OCI-LY3 (cell line): ENCODE measurements around the gene PTTG2.

ENCODE experiments used
- H2AFZ ChIP-seq: fragments of 200-600, 300-600 bp; shearing (Covaris generic); 2 replicates; pipeline ENCODE4 v1.6.0; 2014; ENCODE audit warnings: antibody characterized with exemption, low read depth, low read length
- H3K27ac ChIP-seq: fragments of 200-600, 300-600 bp; sonication (generic); 2 replicates; pipeline ENCODE4 v1.5.1; 2014; ENCODE audit warnings: mild to moderate bottlenecking, low read length, moderate library complexity, mixed read lengths
- H3K27me3 ChIP-seq: fragments of 200-600, 300-600 bp; sonication (generic); 2 replicates; pipeline ENCODE4 v1.6.1; 2014; ENCODE audit warnings: low read depth, low read length, mixed read lengths
- H3K36me3 ChIP-seq: fragments of 200-600, 300-600 bp; sonication (generic); replicated peaks from 2 replicates; pipeline ENCODE3; 2014; ENCODE audit warnings: low read depth, low read length, mixed read lengths
- H3K4me1 ChIP-seq: fragments of 300-600, 200-600 bp; sonication (generic); 2 replicates; pipeline ENCODE4 v1.6.1; 2014; ENCODE audit warnings: low read length, mixed read lengths
- H3K4me2 ChIP-seq: fragments of 200-600, 300-600 bp; sonication (generic); 2 replicates; pipeline ENCODE4 v1.6.1; 2014; ENCODE audit warnings: low read length, mixed read lengths
- H3K4me3 ChIP-seq: fragments of 300-600, 200-600 bp; sonication (generic); 2 replicates; pipeline ENCODE4 v1.5.1; 2014; ENCODE audit warnings: antibody characterized with exemption, mild to moderate bottlenecking, low read length, moderate library complexity
- H3K79me2 ChIP-seq: fragments of 300-600, 200-600 bp; shearing (Covaris generic); 2 replicates; pipeline ENCODE4 v1.6.1; 2014; ENCODE audit warnings: mild to moderate bottlenecking, low read length, mixed read lengths
- H3K9ac ChIP-seq: fragments of 300-600, 200-600 bp; shearing (Covaris generic); 2 replicates; pipeline ENCODE4 v1.6.0; 2014; ENCODE audit warnings: mild to moderate bottlenecking, low read length, moderate library complexity
- H3K9me3 ChIP-seq: fragments of 200-600, 300-600 bp; shearing (Covaris generic); 2 replicates; pipeline ENCODE4 v1.6.1; 2014; ENCODE audit warnings: low read length, mixed read lengths; ENCODE audit not compliant: insufficient read depth
- H4K20me1 ChIP-seq: fragments of 200-600, 300-600 bp; sonication (generic); 2 replicates; pipeline ENCODE4 v1.6.1; 2016; ENCODE audit warnings: low read length, mixed read lengths; ENCODE audit not compliant: insufficient read depth
- CTCF ChIP-seq: fragments of 200-600, 300-600 bp; sonication (generic); IDR thresholded peaks from 2 replicates; pipeline ENCODE4 v1.5.1; 2014; ENCODE audit warnings: antibody characterized with exemption, low read length, low read depth
- EZH2phosphoT487 ChIP-seq: fragments of 200-600 bp; shearing (Covaris generic); IDR thresholded peaks from 2 replicates; pipeline ENCODE4 v1.6.1; 2018; ENCODE audit warnings: antibody characterized with exemption, mixed run types, low read depth

PTTG2 gene

GRCh38 chr4:37976991-37977470 lies 16.8 kb downstream of the PTTG2 start:
- Histone ChIP-seq H3K27me3 (peaks cover 13% of the 10 kb centered on the region), H3K36me3 (no peaks in the 10 kb centered on the region), H3K9ac (peak overlapping the region; percentile 95), H3K27ac (peak overlapping the region; percentile 46; the same call in 1 of the 2 replicates), H3K9me3 (no peaks in the 10 kb centered on the region), H3K79me2 (peaks cover 14% of the 10 kb centered on the region), H2AFZ (peak overlapping the region; percentile 55), H4K20me1 (peaks cover 28% of the 10 kb centered on the region), H3K4me2 (peak overlapping the region; percentile 92), H3K4me1 (peaks cover 21% of the 10 kb centered on the region), H3K4me3 (peak overlapping the region; percentile 85)
- TF ChIP-seq EZH2phosphoT487 (no peak), CTCF (no peak)

DNA sequence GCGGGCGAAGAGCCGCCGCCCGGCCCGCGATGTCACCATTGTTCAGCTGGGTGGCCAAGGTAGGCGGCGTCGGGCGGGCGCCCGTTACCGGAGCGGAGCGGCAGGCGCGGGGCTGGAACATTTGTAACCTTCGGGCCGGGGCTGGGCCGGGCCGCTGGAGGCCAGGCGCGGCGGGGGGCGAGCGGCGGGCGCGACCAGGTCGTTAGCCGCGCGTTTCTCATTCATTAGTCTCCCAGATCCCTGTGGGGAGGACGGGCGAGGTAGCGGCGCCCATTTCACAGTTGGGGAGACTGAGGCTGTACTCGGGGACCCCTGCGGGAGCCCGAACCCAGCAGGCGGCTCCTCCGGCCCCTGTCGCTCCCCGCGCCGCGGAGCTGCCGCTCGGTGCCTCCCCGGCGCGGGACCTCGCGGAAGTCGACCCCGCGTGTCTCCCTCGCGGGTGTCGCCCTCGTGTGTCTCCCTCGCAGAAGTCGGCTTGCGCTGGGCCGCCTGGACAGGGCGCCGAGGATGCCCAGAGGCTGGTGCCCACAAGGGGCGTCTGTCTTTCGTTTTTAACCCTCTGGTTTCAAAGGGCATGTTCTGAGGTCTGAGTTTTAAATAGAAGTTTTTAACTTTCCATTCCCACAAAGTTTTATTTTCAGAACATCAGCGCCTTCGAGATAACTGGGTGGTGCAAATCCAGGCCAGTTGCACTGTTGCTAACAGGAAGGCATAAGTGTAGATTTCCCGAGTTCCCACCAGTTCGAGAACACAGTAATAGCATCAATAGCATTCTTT lies 17.5 kb downstream of the PTTG2 start:
- Histone ChIP-seq H3K27ac (peak overlapping the region; percentile 46), H3K4me3 (peak overlapping the region; percentile 85), H3K9ac (peak overlapping the region; percentile 95), H3K9me3 (no peaks in the 10 kb centered on the region), H3K4me1 (peaks cover 21% of the 10 kb centered on the region), H3K4me2 (peak overlapping the region; percentile 92), H4K20me1 (peaks cover 34% of the 10 kb centered on the region), H3K79me2 (peaks cover 20% of the 10 kb centered on the region), H3K36me3 (no peaks in the 10 kb centered on the region), H3K27me3 (peaks cover 13% of the 10 kb centered on the region), H2AFZ (peak overlapping the region; percentile 55)
- TF ChIP-seq CTCF (peak; percentile 61), EZH2phosphoT487 (no peak)

GRCh38 chr4:37978248-37978924 lies 18.2 kb downstream of the PTTG2 start:
- 0 out of 2 replicates have a peak overlapping the region, but pooled peaks have one; percentile 46 for H3K27ac ChIP-seq
- H3K9me3 ChIP-seq: no peaks in the 10 kb centered on the region
- peak overlapping the region; percentile 92 for H3K4me2 ChIP-seq
- no peak overlapping the region for H2AFZ ChIP-seq
- H3K36me3 ChIP-seq: no peaks in the 10 kb centered on the region
- peaks cover 36% of the 10 kb centered on the region for H4K20me1 ChIP-seq
- peaks cover 21% of the 10 kb centered on the region for H3K4me1 ChIP-seq
- H3K9ac ChIP-seq: peak overlapping the region; percentile 95
- peaks cover 23% of the 10 kb centered on the region for H3K79me2 ChIP-seq
- peaks cover 13% of the 10 kb centered on the region for H3K27me3 ChIP-seq
- H3K4me3 ChIP-seq: peak overlapping the region; percentile 85
- TF ChIP-seq CTCF: no peak
- no peak for TF ChIP-seq EZH2phosphoT487

- Histone ChIP-seq H3K79me2 (peaks cover 32% of the 10 kb centered on the region), H3K27ac (no peak overlapping the region), H4K20me1 (peaks cover 43% of the 10 kb centered on the region), H3K4me3 (no peak overlapping the region), H3K27me3 (peaks cover 13% of the 10 kb centered on the region), H3K9ac (no peak overlapping the region), H3K9me3 (no peaks in the 10 kb centered on the region), H3K36me3 (no peaks in the 10 kb centered on the region), H2AFZ (no peak overlapping the region), H3K4me2 (no peak overlapping the region), H3K4me1 (peaks cover 21% of the 10 kb centered on the region)
- TF ChIP-seq CTCF (no peak), EZH2phosphoT487 (no peak)
These were observed 20.0 kb downstream of the PTTG2 start for GRCh38 chr4:37980246-37980645.
